SJSA1 (cell line): ENCODE measurements around the gene SLC25A18. TPM values are rescaled to one million over a fixed set of nuclear protein-coding genes. Genes with fewer than 3 reads are reported as not detected.

Experiments
- DNase-seq, 2 experiments: peaks; one replicate each; pipeline ENCODE4 v3.0.0-alpha.2; 2015 to 2020; ENCODE audit warnings: low spot score in 2 of 2, low read depth in 1 of 2
- H3K27ac ChIP-seq: fragments of 250-450 bp; sonication (Bioruptor Pico); 2 replicates; pipeline ENCODE4 v1.5.1; 2020; ENCODE audit warnings: mild to moderate bottlenecking, moderate library complexity
- H3K27me3 ChIP-seq: fragments of 250-450 bp; sonication (Bioruptor Pico); replicated peaks from 2 replicates; pipeline ENCODE4 v1.5.1; 2020; ENCODE audit warnings: mild to moderate bottlenecking, moderate library complexity
- H3K36me3 ChIP-seq: fragments of 250-450 bp; sonication (Bioruptor Pico); 2 replicates; pipeline ENCODE4 v1.5.1; 2020; ENCODE audit warnings: mild to moderate bottlenecking
- H3K4me1 ChIP-seq: fragments of 250-450 bp; sonication (Bioruptor Pico); replicated peaks from 2 replicates; pipeline ENCODE4 v1.6.1; 2021; ENCODE audit warnings: mild to moderate bottlenecking
- H3K4me3 ChIP-seq: fragments of 250-450 bp; sonication (Bioruptor Pico); 2 replicates; pipeline ENCODE4 v1.5.1; 2020; ENCODE audit warnings: mild to moderate bottlenecking
- H3K9me3 ChIP-seq: fragments of 250-450 bp; sonication (Bioruptor Pico); replicated peaks from 2 replicates; pipeline ENCODE4 v1.5.1; 2020; ENCODE audit warnings: mild to moderate bottlenecking
- total RNA-seq: library from RNA; depleted of rRNA; stranded (reverse); fragments of >200 nt; shearing (Covaris generic); gene quantifications from 2 replicates; pipeline ENCODE4 v1.2.3, GENCODE V29; 2014

Gene SLC25A18
- total RNA-seq, 1 experiment from 2014 or later: not detected

DNA sequence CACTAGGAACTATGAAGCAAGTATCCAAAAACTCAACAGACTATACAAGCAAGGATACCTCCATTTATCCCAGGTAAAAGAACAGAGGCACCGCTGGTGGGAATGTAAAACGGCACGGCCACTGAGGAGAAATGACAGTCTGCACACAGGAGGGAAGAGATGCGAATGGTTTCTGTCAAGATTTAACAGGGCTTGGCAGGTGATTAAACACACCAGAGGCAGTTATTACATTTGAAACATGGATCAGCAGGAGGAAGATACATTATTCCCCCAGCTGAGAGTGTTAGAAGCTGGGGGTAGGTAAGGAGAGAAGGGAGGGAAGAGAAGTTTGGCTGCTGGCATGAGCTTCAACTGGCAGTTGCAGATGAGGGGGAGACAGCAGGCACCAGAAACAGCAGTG lies 35.0 kb downstream of the SLC25A18 start:
- Histone ChIP-seq H3K9me3 (no peaks in the 10 kb centered on the region), H3K4me1 (no peaks in the 10 kb centered on the region), H3K27me3 (no peaks in the 10 kb centered on the region), H3K36me3 (peaks cover 76% of the 10 kb centered on the region), H3K27ac (no peak overlapping the region), H3K4me3 (no peak overlapping the region)
- no peak for DNase-seq

DNA sequence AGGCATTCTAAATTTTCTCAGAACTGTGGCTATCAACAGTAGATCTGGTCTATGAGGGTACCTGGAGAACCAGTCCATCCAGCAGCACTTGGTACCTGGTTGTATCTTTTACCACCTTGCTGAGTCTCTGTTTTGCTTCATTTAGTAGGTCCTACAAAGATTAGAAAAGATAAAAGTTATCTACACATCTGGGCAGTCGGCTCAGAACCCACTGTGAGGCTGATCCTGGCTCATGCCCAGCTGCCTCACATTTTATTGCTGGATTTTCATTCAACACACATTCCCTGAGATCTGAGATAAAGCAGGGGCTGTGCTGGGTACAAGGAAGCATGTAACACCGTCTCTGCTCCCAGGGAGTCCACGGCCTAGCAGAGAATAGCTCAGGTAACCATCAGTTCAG lies 37.7 kb downstream of the SLC25A18 start:
- H3K4me3 ChIP-seq: no peak overlapping the region
- H3K4me1 ChIP-seq: no peaks in the 10 kb centered on the region
- no peak overlapping the region for H3K27ac ChIP-seq
- H3K36me3 ChIP-seq: peaks cover 63% of the 10 kb centered on the region
- DNase-seq: no peak
- H3K27me3 ChIP-seq: no peaks in the 10 kb centered on the region
- no peaks in the 10 kb centered on the region for H3K9me3 ChIP-seq

DNA sequence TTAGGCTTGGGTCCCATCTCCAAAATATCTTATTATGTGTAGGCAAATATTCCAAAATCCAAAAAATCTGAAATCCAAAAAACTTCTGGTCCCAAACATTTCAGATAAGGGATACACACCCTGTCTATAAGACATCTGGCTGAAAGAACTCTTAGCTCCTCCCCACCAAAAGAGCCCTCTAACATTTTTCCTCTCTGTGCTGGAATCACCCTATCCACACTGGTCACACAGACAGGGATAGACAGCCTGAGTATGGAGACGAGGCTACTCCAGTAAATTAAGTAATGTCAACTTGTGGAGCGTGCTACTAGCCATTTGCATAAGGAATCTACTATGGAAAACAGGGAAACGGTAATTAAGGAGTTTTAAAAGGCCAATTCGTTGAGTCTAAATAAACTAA lies 40.4 kb downstream of the SLC25A18 start:
- Histone ChIP-seq H3K27me3 (no peaks in the 10 kb centered on the region), H3K36me3 (peaks cover 60% of the 10 kb centered on the region), H3K27ac (no peak overlapping the region), H3K4me3 (no peak overlapping the region), H3K9me3 (no peaks in the 10 kb centered on the region), H3K4me1 (no peaks in the 10 kb centered on the region)
- DNase-seq: no peak

DNA sequence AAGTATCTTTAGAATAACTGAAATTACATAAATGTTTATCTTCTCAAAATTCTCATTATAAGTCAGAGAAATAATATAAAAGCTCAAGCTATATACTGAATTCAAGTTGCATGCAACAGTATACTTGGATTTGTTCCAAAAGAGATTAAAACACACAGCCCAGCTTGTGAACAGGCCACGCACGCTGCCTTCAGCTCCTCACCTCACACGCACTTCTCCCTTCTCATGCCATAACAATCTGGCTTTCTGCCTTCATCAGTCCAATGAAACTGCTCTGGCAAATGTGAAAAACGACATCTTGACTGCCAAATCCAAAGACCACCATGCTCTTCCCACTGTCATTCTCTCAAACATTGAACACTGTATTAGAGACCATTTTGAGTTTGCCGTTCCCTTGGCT lies 43.2 kb downstream of the SLC25A18 start:
- Histone ChIP-seq H3K36me3 (peaks cover 61% of the 10 kb centered on the region), H3K27ac (no peak overlapping the region), H3K4me1 (no peaks in the 10 kb centered on the region), H3K27me3 (no peaks in the 10 kb centered on the region), H3K4me3 (no peak overlapping the region), H3K9me3 (no peaks in the 10 kb centered on the region)
- DNase-seq: no peak

DNA sequence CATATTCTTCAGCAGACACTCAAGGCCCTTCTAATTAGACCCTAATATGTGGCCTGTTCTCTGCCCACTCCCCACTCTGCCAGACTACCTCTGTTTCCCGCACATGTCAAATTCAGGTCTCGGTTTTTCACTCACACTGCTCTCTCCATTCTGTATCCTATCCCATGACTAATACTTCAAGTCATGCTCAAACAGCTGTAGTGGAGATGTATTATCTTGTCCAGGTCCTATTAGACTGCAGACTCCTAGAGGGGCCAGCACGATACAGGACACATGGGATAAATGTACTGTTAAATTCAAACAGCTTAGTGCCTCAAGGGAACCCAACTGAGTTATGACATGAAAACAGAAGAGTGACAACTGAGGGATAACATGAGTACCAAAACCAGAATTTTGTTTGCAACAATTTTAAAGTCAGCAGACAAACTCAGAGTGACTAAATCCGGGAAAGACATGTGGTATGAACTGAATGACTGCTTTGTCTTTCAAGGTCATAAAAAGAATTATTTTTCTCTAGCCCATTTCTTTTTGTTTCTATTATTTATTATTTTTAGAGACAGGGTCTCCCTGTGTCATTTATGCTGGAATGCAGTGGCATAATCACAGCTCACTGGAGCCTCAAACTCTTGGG lies 44.7 kb downstream of the SLC25A18 start:
- DNase-seq: no peak
- Histone ChIP-seq H3K27ac (no peak overlapping the region), H3K4me1 (no peaks in the 10 kb centered on the region), H3K36me3 (peaks cover 74% of the 10 kb centered on the region), H3K27me3 (no peaks in the 10 kb centered on the region), H3K9me3 (no peaks in the 10 kb centered on the region), H3K4me3 (no peak overlapping the region)

DNA sequence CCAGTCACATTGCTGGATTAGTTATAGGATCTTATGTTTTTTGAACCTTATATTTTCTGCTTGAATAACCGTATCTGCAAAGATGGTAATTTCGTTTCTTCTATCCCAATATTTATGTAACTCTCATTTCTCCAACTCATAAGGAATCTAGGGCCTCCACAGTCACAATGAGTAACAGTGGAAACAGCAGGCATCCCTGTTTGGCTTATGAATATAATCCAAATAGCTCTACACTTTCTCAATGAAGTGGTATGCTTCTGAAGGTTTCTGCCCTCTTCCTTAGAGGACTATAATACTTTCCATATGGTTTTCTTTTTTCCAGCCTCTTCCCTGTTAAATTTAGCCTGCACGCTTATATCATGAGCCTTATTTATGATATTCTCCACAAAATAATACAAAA lies 48.8 kb downstream of the SLC25A18 start:
- no peak for DNase-seq
- H3K9me3 ChIP-seq: no peaks in the 10 kb centered on the region
- no peaks in the 10 kb centered on the region for H3K27me3 ChIP-seq
- no peak overlapping the region for H3K27ac ChIP-seq
- no peaks in the 10 kb centered on the region for H3K4me1 ChIP-seq
- H3K36me3 ChIP-seq: peaks cover 68% of the 10 kb centered on the region
- H3K4me3 ChIP-seq: no peak overlapping the region

DNA sequence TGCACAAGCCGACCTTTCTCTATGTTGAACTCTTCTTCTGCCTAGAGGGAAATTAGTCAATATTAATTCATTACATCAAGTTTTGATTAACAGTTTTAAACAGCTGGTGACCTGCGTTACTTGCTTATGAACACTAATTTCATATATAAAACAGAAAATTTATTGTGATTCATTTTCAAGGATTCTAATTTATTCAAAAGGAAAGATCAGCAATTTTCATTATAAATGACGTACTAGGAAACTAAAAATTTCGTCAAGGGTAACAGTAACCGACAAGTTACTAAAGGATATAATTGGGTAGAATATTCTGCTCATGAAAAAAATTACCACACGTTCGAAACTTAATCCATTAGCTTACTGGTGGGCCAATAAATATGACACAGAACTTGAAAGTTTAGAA lies 50.0 kb downstream of the SLC25A18 start:
- DNase-seq: no peak
- Histone ChIP-seq H3K27me3 (no peaks in the 10 kb centered on the region), H3K27ac (no peak overlapping the region), H3K4me1 (no peaks in the 10 kb centered on the region), H3K9me3 (no peaks in the 10 kb centered on the region), H3K4me3 (no peak overlapping the region), H3K36me3 (peaks cover 68% of the 10 kb centered on the region)

DNA sequence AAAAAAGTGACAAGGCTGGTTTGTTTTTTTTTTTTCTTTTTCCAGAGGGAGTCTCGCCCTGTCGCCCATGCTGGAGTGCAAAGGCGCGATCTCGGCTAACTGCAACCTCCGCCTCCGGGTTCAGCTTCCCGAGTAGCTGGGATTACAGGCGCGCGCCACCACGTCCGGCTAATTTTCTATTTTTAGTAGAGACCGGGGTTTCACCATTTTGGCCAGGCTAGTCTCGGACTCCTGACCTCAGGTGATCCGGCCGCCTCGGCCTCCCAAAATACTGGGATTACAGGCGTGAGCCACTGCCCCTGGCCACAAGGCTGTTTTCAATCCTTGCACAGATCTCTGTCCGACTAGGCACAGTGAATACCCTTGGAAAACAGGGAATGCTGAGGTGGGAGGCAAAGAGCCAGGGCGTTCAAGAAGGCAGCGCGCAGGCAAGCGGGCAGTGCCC lies 64.7 kb downstream of the SLC25A18 start:
- no peaks in the 10 kb centered on the region for H3K9me3 ChIP-seq
- DNase-seq: no peak
- peaks cover 19% of the 10 kb centered on the region for H3K4me1 ChIP-seq
- H3K4me3 ChIP-seq: peak overlapping the region; percentile 83
- H3K27ac ChIP-seq: peak overlapping the region; percentile 69
- H3K27me3 ChIP-seq: no peaks in the 10 kb centered on the region
- H3K36me3 ChIP-seq: peaks cover 21% of the 10 kb centered on the region

DNA sequence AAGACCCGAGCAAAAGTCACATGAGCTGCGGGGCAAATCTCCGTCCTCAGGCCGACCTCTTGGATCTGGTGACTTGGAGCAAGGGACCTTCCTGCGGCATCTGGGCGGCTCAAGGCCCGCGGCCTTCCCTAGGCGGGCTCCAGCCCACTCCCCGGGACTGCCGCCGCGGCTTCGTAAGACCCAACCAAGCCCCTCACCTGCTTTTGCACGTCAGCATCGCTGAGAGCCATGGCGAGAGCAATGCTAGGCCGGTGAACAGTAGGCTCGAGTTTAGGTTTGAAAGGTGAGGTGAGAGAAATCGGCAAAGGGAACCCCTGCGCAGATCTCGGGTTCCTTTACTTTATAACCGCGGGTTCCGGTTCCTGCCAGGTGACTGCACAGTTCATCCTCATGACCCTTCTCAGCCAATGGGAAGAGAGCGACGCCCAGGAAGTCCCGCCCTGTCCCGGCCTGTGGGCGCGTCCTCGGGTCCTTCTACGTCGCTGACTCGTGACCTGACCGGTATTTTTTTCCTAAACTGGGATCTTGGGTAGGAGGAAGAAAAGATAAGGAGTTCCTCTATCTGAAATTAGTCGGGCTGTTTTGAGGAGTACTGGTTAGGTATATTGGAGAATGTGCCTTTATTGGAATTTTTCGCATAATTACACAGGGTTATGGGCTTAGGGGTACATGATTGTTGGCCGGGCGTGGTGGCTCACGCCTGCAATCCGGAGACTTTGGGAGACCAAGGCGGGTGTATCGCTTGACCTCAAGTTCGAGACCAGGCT lies 65.3 kb downstream of the SLC25A18 start, which contains the start of gene ATP6V1E1:
ATP6V1E1 (minus strand) TSS at position 344 of the 767 bp plus-strand sequence; CDS start at position 230, 114 bp downstream.
- H3K27me3 ChIP-seq: no peaks in the 10 kb centered on the region
- H3K36me3 ChIP-seq: peaks cover 18% of the 10 kb centered on the region
- H3K9me3 ChIP-seq: no peaks in the 10 kb centered on the region
- peak; percentile 94 to 95 for DNase-seq
- peak within 1 kb of the TSS; percentile 69 for H3K27ac ChIP-seq
- H3K4me3 ChIP-seq: peak within 1 kb of the TSS; percentile 83
- peaks cover 25% of the 10 kb centered on the region for H3K4me1 ChIP-seq

DNA sequence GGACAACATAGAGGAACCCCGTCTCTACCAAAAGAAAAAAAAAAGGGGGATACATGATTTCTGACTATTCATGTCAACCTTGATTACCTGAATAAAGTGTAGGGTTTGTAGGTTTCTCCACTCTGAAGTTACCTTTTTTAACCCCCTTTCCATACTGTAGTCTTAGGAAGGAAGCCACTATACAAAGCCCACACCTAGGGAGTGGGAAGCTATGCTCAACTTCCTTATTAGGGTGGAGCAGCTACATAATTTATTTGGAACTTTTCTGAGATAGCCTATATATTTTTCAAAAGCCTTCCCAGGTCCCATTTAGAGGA lies 65.8 kb downstream of the SLC25A18 start:
- H3K4me1 ChIP-seq: peaks cover 30% of the 10 kb centered on the region
- H3K27ac ChIP-seq: peak overlapping the region; percentile 69
- DNase-seq: no peak
- H3K36me3 ChIP-seq: peaks cover 14% of the 10 kb centered on the region
- H3K4me3 ChIP-seq: peak overlapping the region; percentile 83
- H3K9me3 ChIP-seq: no peaks in the 10 kb centered on the region
- no peaks in the 10 kb centered on the region for H3K27me3 ChIP-seq

DNA sequence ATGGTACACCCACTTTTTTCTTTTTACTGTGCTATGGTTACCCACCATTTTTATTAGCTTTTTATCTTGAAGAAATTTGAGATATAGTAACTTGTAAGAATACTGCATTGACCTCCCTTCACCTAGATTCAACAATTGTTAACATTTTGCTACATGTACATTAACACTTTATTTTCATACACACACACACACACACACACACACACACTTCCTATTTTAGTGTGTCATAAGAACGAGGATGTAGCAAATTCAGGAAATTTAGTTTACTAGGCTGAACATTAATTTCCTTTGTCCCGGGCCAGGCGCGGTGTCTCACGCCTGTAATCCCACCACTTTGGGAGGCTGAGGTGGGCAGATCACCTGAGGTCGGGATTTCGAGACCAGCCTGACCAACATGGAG lies 66.3 kb downstream of the SLC25A18 start:
- Histone ChIP-seq H3K4me1 (peaks cover 30% of the 10 kb centered on the region), H3K27me3 (no peaks in the 10 kb centered on the region), H3K27ac (no peak overlapping the region), H3K9me3 (no peaks in the 10 kb centered on the region), H3K36me3 (peaks cover 10% of the 10 kb centered on the region), H3K4me3 (no peak overlapping the region)
- DNase-seq: no peak

DNA sequence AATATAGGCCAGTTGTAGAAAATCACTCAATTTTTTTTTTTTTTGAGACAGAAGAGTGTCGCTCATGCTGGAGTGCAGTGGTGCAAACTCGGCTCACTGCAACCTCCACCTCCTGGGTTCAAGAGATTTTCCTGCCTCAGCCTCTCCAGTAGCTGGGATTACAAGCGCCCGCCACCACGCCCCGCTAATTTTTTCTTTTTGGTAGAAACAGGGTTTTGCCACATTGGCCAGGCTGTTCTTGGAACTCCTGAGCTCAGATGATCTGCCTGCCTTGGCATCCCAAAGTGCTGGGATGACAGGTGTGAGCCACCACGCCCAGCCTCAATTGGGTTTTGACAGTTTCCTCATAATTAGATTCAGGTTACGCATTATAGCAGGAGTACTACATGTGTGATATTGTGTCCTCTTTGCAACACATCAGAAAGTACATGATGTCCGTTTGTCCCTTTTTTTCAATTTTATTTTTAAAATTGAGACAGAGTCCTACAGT lies 67.8 kb downstream of the SLC25A18 start:
- DNase-seq: no peak
- H3K9me3 ChIP-seq: no peaks in the 10 kb centered on the region
- no peak overlapping the region for H3K4me3 ChIP-seq
- no peaks in the 10 kb centered on the region for H3K27me3 ChIP-seq
- peaks cover 30% of the 10 kb centered on the region for H3K4me1 ChIP-seq
- no peak overlapping the region for H3K27ac ChIP-seq
- H3K36me3 ChIP-seq: peaks cover 10% of the 10 kb centered on the region

DNA sequence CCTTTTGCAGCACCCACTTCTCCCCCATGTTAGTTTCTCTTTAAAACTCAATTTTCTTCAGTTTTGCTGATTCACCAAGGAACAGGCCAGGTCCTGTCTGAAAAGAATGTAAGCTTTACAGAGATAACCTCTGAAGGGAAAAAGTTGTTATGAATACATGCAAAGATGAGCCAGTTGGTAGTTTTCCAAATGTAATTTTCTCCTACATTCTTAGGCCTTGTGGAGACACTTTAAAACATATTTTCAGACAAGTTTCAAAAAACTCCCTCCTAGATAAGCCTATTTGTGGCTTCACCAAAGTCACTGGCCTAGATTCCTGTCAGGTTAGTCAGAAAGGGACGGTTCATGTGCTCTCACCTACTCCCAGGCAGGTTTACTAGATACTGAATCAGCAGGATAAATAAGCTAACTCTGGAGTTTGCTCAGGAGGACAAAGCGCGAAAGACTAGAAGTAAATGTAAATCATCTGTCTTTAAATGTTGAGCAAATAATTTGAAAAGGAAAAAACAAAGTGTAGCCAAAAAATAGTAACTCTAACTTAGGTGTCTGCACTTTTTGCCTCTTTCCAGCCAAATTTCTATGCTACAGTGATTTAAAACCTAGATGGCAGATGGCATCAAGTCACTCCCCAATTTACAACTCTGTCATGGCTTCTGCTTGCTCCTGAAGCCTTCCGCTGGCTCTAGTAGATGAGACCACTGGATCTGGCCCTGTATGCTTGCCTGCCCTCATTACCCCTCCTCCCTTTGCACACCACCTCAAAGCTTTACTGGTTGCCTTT lies 70.1 kb downstream of the SLC25A18 start:
- H3K36me3 ChIP-seq: peaks cover 1% of the 10 kb centered on the region; the same call in 1 of the 2 replicates
- no peak overlapping the region for H3K4me3 ChIP-seq
- H3K9me3 ChIP-seq: no peaks in the 10 kb centered on the region
- peak; percentile 65 to 74 for DNase-seq
- H3K27ac ChIP-seq: peak overlapping the region; percentile 59
- peaks cover 34% of the 10 kb centered on the region for H3K4me1 ChIP-seq
- H3K27me3 ChIP-seq: no peaks in the 10 kb centered on the region

DNA sequence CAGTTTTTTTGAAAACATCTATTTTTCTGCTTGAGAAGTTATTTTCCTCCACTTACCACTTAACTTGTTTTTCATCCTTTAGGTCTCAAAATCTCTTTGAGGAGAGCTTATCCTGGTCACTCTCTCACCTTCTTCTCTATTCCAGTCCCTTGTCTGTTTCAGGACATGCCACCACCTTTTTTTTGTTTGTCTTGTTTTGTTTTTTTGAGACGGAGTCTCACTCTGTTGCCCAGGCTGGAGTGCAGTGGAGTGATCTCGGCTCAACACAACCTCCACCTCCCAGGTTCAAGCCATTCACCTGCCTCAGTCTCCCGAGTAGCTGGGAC lies 70.7 kb downstream of the SLC25A18 start:
- peak overlapping the region; percentile 59 for H3K27ac ChIP-seq
- no peaks in the 10 kb centered on the region for H3K27me3 ChIP-seq
- no peak for DNase-seq
- no peak overlapping the region for H3K4me3 ChIP-seq
- H3K9me3 ChIP-seq: no peaks in the 10 kb centered on the region
- H3K4me1 ChIP-seq: peaks cover 34% of the 10 kb centered on the region
- peaks cover 4% of the 10 kb centered on the region for H3K36me3 ChIP-seq
